Neural cell (in vitro differentiated cells): Measurements from ENCODE around the gene SEMA3B. TPM values are rescaled to one million over a fixed set of nuclear protein-coding genes. Genes with fewer than 3 reads are reported as not detected.

Experiments used
- H2AFZ ChIP-seq: fragments of 200-600, 300-800 bp; sonication (generic), shearing (Covaris generic); 2 replicates; pipeline ENCODE4 v1.6.0; 2014; ENCODE audit warnings: low read depth, mild to moderate bottlenecking, antibody characterized with exemption, low read length, moderate library complexity
- H3F3A ChIP-seq: fragments of 200-600 bp; shearing (Covaris generic); 2 replicates; pipeline ENCODE4 v1.6.1; 2016; ENCODE audit warnings: mild to moderate bottlenecking, moderate library complexity, mixed read lengths, antibody characterized with exemption, low read length; ENCODE audit not compliant: insufficient read depth, poor library complexity, severe bottlenecking
- H3K27ac ChIP-seq: fragments of 200-600, 300-800 bp; sonication (generic), shearing (Covaris generic); 2 replicates; pipeline ENCODE4 v1.5.1; 2014; ENCODE audit warnings: mild to moderate bottlenecking, low read length, moderate library complexity
- H3K27me3 ChIP-seq: fragments of 300-800, 200-600 bp; sonication (generic), shearing (Covaris generic); 2 replicates; pipeline ENCODE4 v1.6.0; 2014; ENCODE audit warnings: mild to moderate bottlenecking, low read depth, low read length, moderate library complexity; ENCODE audit not compliant: insufficient read depth
- H3K36me3 ChIP-seq: fragments of 300-800, 200-600 bp; sonication (generic), shearing (Covaris generic); 2 replicates; pipeline ENCODE4 v1.5.1; 2014; ENCODE audit warnings: mild to moderate bottlenecking, antibody characterized with exemption, low read length, moderate library complexity; ENCODE audit not compliant: insufficient read depth
- H3K4me2 ChIP-seq: fragments of 300-800, 200-600 bp; sonication (generic), shearing (Covaris generic); 2 replicates; pipeline ENCODE4 v1.6.0; 2014; ENCODE audit warnings: mild to moderate bottlenecking, low read length
- H3K4me3 ChIP-seq: fragments of 300-800, 200-600 bp; sonication (generic), shearing (Covaris generic); 2 replicates; pipeline ENCODE4 v1.5.1; 2014; ENCODE audit warnings: mild to moderate bottlenecking, low read length, moderate library complexity
- H3K79me2 ChIP-seq: fragments of 200-600 bp; shearing (Covaris generic); replicated peaks from 2 replicates; pipeline ENCODE4 v1.6.0; 2014; ENCODE audit warnings: mild to moderate bottlenecking, low read length, moderate library complexity; ENCODE audit not compliant: insufficient read depth
- H3K9ac ChIP-seq: fragments of 300-800, 200-600 bp; sonication (generic), shearing (Covaris generic); 2 replicates; pipeline ENCODE4 v1.6.1; 2016; ENCODE audit warnings: mild to moderate bottlenecking, low read length, mixed read lengths
- H3K9me2 ChIP-seq: fragments of 200-600 bp; shearing (Covaris generic); 2 replicates; pipeline ENCODE4 v1.6.1; 2016; ENCODE audit warnings: mild to moderate bottlenecking, low read length, mixed read lengths; ENCODE audit not compliant: insufficient read depth
- H3K9me3 ChIP-seq: fragments of 200-600, 300-800 bp; sonication (generic), shearing (Covaris generic); 2 replicates; pipeline ENCODE4 v1.6.1; 2016; ENCODE audit warnings: mild to moderate bottlenecking, mixed run types, low read length, moderate library complexity, mixed read lengths
- H4K20me1 ChIP-seq: fragments of 200-600 bp; shearing (Covaris generic); 2 replicates; pipeline ENCODE4 v1.6.1; 2016; ENCODE audit warnings: mild to moderate bottlenecking, mixed run types; ENCODE audit not compliant: insufficient read depth
- EP300 ChIP-seq: fragments of 450-650 bp; conservative IDR thresholded peaks from 2 replicates; pipeline ENCODE4 v1.6.1; 2014; ENCODE audit warnings: antibody characterized with exemption, mild to moderate bottlenecking, moderate library complexity; ENCODE audit not compliant: poor library complexity, severe bottlenecking
- EZH2 ChIP-seq: fragments of 200-600, 300-800 bp; shearing (Covaris generic), sonication (generic); IDR thresholded peaks from 2 replicates; pipeline ENCODE4 v1.6.1; 2014; ENCODE audit warnings: antibody characterized with exemption, low read length, borderline replicate concordance, mild to moderate bottlenecking; ENCODE audit not compliant: insufficient read depth, poor library complexity, severe bottlenecking
- MXI1 ChIP-seq: fragments of 450-650 bp; conservative IDR thresholded peaks from 2 replicates; pipeline ENCODE4 v1.6.1; 2014; ENCODE audit warnings: antibody characterized with exemption, mild to moderate bottlenecking; ENCODE audit not compliant: poor library complexity, severe bottlenecking
- POLR2AphosphoS5 ChIP-seq: IDR thresholded peaks from 2 replicates; pipeline ENCODE4 v1.6.1; 2012
- RAD21 ChIP-seq: fragments of 450-650 bp; conservative IDR thresholded peaks from 2 replicates; pipeline ENCODE4 v1.6.1; 2014; ENCODE audit warnings: antibody characterized with exemption, mild to moderate bottlenecking, moderate library complexity
- SMC3 ChIP-seq: fragments of 450-650 bp; conservative IDR thresholded peaks from 2 replicates; pipeline ENCODE4 v1.6.1; 2014; ENCODE audit warnings: antibody characterized with exemption, mild to moderate bottlenecking, moderate library complexity; ENCODE audit not compliant: poor library complexity
- TAF1 ChIP-seq: IDR thresholded peaks from 2 replicates; pipeline ENCODE4 v1.6.1; 2012; ENCODE audit warnings: low read depth
- polyA plus RNA-seq: library from polyadenylated mRNA; depleted of rRNA; stranded (reverse); fragments of >200 nt; gene quantifications from 2 replicates; pipeline ENCODE4 v1.2.3, GENCODE V29; 2014
- TF ChIP-seq, protein P1 (sequence below): fragments of 450-650 bp; IDR thresholded peaks from 2 replicates; pipeline ENCODE4 v1.5.1; 2014; ENCODE audit warnings: antibody characterized with exemption, mild to moderate bottlenecking, moderate library complexity; ENCODE audit not compliant: poor library complexity, severe bottlenecking
- TF ChIP-seq, protein P2 (sequence below): IDR thresholded peaks from 2 replicates; pipeline ENCODE4 v1.6.1; 2012; ENCODE audit warnings: borderline replicate concordance

SEMA3B gene
- polyA plus RNA-seq, 1 donor from 2014 or later = 7.8 TPM

DNA sequence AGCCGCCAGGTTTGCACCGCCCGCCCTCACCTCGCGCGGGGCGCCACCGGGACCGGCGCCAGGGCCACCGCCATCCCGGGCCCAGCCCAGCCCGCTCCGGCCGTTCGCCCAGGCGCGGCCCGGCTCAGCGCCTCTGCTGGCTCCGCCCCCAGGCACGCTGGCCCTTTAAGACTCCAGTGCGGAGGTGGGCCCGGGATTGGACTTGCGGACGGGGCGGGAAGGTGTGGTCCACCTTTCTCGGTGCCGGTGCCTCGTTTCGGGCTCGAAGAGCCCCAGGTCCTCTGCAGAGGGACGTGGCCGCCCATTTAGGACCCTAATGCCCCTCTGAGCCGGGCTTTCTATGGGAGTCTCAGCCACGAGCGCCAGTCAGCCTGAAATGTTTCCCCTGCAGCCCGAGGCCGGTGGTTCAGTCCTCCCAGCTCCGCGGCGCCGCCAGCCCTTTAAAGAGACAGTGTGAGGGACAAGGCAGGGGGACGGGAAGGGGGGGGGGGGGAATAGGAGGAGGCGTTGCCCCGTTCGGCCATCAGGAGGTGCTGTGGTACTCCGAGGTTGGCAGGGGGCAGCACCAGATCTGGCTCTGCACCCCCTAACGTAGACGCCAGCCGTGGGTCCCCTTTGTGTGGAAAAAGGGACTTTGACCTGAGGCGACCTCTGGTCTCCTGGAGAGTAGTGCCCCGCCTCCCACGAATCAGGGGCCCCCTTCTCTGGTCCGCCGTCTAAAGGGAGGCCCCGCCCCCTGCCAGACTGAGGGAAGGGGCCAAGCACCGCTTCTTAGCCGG is 52.6 kb downstream of the SEMA3B start:
- Histone ChIP-seq H3K79me2 (peaks cover 23% of the 10 kb centered on the region), H2AFZ (peak overlapping the region; percentile 85), H3K36me3 (no peaks in the 10 kb centered on the region), H3K4me2 (no peak overlapping the region), H3K9ac (peak overlapping the region; percentile 96), H3K9me3 (no peaks in the 10 kb centered on the region), H3K4me3 (peak overlapping the region; percentile 93), H4K20me1 (no peaks in the 10 kb centered on the region), H3K27me3 (no peaks in the 10 kb centered on the region), H3F3A (no peaks in the 10 kb centered on the region), H3K27ac (peak overlapping the region; percentile 94), H3K9me2 (no peaks in the 10 kb centered on the region)
- no peak for TF ChIP-seq EZH2
- peak; percentile 24 for TF ChIP-seq EP300
- TF ChIP-seq TAF1 = no peak
- TF ChIP-seq, protein P1, sequence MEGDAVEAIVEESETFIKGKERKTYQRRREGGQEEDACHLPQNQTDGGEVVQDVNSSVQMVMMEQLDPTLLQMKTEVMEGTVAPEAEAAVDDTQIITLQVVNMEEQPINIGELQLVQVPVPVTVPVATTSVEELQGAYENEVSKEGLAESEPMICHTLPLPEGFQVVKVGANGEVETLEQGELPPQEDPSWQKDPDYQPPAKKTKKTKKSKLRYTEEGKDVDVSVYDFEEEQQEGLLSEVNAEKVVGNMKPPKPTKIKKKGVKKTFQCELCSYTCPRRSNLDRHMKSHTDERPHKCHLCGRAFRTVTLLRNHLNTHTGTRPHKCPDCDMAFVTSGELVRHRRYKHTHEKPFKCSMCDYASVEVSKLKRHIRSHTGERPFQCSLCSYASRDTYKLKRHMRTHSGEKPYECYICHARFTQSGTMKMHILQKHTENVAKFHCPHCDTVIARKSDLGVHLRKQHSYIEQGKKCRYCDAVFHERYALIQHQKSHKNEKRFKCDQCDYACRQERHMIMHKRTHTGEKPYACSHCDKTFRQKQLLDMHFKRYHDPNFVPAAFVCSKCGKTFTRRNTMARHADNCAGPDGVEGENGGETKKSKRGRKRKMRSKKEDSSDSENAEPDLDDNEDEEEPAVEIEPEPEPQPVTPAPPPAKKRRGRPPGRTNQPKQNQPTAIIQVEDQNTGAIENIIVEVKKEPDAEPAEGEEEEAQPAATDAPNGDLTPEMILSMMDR = peak; percentile 64
- TF ChIP-seq, protein P2, sequence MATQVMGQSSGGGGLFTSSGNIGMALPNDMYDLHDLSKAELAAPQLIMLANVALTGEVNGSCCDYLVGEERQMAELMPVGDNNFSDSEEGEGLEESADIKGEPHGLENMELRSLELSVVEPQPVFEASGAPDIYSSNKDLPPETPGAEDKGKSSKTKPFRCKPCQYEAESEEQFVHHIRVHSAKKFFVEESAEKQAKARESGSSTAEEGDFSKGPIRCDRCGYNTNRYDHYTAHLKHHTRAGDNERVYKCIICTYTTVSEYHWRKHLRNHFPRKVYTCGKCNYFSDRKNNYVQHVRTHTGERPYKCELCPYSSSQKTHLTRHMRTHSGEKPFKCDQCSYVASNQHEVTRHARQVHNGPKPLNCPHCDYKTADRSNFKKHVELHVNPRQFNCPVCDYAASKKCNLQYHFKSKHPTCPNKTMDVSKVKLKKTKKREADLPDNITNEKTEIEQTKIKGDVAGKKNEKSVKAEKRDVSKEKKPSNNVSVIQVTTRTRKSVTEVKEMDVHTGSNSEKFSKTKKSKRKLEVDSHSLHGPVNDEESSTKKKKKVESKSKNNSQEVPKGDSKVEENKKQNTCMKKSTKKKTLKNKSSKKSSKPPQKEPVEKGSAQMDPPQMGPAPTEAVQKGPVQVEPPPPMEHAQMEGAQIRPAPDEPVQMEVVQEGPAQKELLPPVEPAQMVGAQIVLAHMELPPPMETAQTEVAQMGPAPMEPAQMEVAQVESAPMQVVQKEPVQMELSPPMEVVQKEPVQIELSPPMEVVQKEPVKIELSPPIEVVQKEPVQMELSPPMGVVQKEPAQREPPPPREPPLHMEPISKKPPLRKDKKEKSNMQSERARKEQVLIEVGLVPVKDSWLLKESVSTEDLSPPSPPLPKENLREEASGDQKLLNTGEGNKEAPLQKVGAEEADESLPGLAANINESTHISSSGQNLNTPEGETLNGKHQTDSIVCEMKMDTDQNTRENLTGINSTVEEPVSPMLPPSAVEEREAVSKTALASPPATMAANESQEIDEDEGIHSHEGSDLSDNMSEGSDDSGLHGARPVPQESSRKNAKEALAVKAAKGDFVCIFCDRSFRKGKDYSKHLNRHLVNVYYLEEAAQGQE = no peak
- peak; percentile 83 for TF ChIP-seq POLR2AphosphoS5
- peak; percentile 81 for TF ChIP-seq MXI1
- no peak for TF ChIP-seq RAD21

DNA sequence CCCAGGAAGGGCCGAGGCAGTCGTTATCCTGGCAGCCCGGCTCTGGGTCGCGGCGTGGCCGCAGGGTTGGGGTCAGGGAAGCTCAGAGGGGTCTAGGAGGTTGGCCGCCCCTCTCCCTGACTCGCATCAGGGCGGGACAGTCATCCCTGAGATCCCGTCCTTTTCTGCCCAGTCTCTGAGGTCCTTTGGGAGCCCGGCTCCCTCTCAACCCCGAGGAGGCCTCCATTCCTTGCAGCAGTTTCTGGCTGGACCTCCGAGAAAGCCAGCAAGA is 53.1 kb downstream of the SEMA3B start:
- Histone ChIP-seq H3K9me3 (no peaks in the 10 kb centered on the region), H3K79me2 (peaks cover 25% of the 10 kb centered on the region), H3K36me3 (no peaks in the 10 kb centered on the region), H3K4me3 (peak overlapping the region; percentile 93), H3K27ac (peak overlapping the region; percentile 94), H3K4me2 (no peak overlapping the region), H3K27me3 (no peaks in the 10 kb centered on the region), H3F3A (no peaks in the 10 kb centered on the region), H3K9me2 (no peaks in the 10 kb centered on the region), H4K20me1 (no peaks in the 10 kb centered on the region), H2AFZ (peak overlapping the region; percentile 56), H3K9ac (peak overlapping the region; percentile 96)
- TF ChIP-seq, protein P1 = no peak
- TF ChIP-seq, protein P2 = no peak
- TF ChIP-seq SMC3 (no peak), RAD21 (no peak), EZH2 (no peak), EP300 (no peak), TAF1 (no peak), MXI1 (no peak), POLR2AphosphoS5 (no peak)
